Osteocyte (in vitro differentiated cells): ENCODE results near the gene ECE1. TPM values are rescaled to one million over a fixed set of nuclear protein-coding genes. Genes with fewer than 3 reads are reported as not detected.

Experiments used
- DNase-seq: peaks from one replicate; pipeline ENCODE4 v3.0.0; 2021; ENCODE audit warnings: mixed read lengths; ENCODE audit not compliant: unreplicated experiment; ENCODE audit errors: extremely low spot score
- H3K27ac Mint-ChIP-seq: one replicate; pipeline ENCODE4 v1.8.0; 2021; ENCODE audit warnings: mild to moderate bottlenecking, mixed read lengths; ENCODE audit not compliant: unreplicated experiment
- H3K27me3 Mint-ChIP-seq: one replicate; pipeline ENCODE4 v1.8.0; 2021; ENCODE audit warnings: mixed read lengths; ENCODE audit not compliant: unreplicated experiment
- H3K36me3 Mint-ChIP-seq: one replicate; pipeline ENCODE4 v1.8.0; 2021; ENCODE audit warnings: mixed read lengths; ENCODE audit not compliant: unreplicated experiment
- H3K4me1 Mint-ChIP-seq: one replicate; pipeline ENCODE4 v1.8.0; 2021; ENCODE audit warnings: mixed read lengths; ENCODE audit not compliant: unreplicated experiment
- H3K4me3 Mint-ChIP-seq: one replicate; pipeline ENCODE4 v1.8.0; 2021; ENCODE audit warnings: mild to moderate bottlenecking, moderate library complexity, mixed read lengths; ENCODE audit not compliant: unreplicated experiment
- H3K9me3 Mint-ChIP-seq: one replicate; pipeline ENCODE4 v1.8.0; 2021; ENCODE audit warnings: mixed read lengths; ENCODE audit not compliant: unreplicated experiment
- CTCF ChIP-seq: fragments of 200-600 bp; sonication (generic); IDR thresholded peaks from 2 replicates; pipeline ENCODE4 v1.5.0; 2021; ENCODE audit warnings: antibody characterized with exemption, mild to moderate bottlenecking, moderate library complexity
- total RNA-seq: library from RNA; stranded (reverse); gene quantifications from 2 replicates; pipeline ENCODE4 v1.2.1, GENCODE V29; 2021

Gene ECE1
- total RNA-seq, 1 donor from 2014 or later, result 217 TPM

GRCh38 chr1:21267191-21268077 is 22.8 kb downstream of the ECE1 start:
- H3K9me3 Mint-ChIP-seq, result no peaks in the 10 kb centered on the region
- no peak for TF ChIP-seq CTCF
- no peaks in the 10 kb centered on the region for H3K27me3 Mint-ChIP-seq
- H3K27ac Mint-ChIP-seq, result no peak overlapping the region
- no peak overlapping the region for H3K4me3 Mint-ChIP-seq
- DNase-seq, result no peak
- H3K4me1 Mint-ChIP-seq, result peaks cover 27% of the 10 kb centered on the region
- peaks cover 47% of the 10 kb centered on the region for H3K36me3 Mint-ChIP-seq

- Mint-ChIP-seq H3K27ac (no peak overlapping the region), H3K4me1 (peaks cover 39% of the 10 kb centered on the region), H3K36me3 (peaks cover 37% of the 10 kb centered on the region), H3K9me3 (no peaks in the 10 kb centered on the region), H3K27me3 (no peaks in the 10 kb centered on the region), H3K4me3 (no peak overlapping the region)
- DNase-seq, result no peak
- TF ChIP-seq CTCF, result no peak
Measured at GRCh38 chr1:21266119-21266774, 24.0 kb downstream of the ECE1 start.

- TF ChIP-seq CTCF, result no peak
- H3K36me3 Mint-ChIP-seq, result peaks cover 37% of the 10 kb centered on the region
- no peak for DNase-seq
- peaks cover 45% of the 10 kb centered on the region for H3K4me1 Mint-ChIP-seq
- H3K9me3 Mint-ChIP-seq, result no peaks in the 10 kb centered on the region
- H3K4me3 Mint-ChIP-seq, result no peak overlapping the region
- H3K27me3 Mint-ChIP-seq, result no peaks in the 10 kb centered on the region
- H3K27ac Mint-ChIP-seq, result no peak overlapping the region
Measured at GRCh38 chr1:21265644-21266043, 24.6 kb downstream of the ECE1 start.

- H3K4me1 Mint-ChIP-seq, result peaks cover 52% of the 10 kb centered on the region
- no peaks in the 10 kb centered on the region for H3K9me3 Mint-ChIP-seq
- H3K4me3 Mint-ChIP-seq, result no peak overlapping the region
- peak overlapping the region; percentile 80 for H3K27ac Mint-ChIP-seq
- no peak for TF ChIP-seq CTCF
- H3K27me3 Mint-ChIP-seq, result no peaks in the 10 kb centered on the region
- DNase-seq, result no peak
- H3K36me3 Mint-ChIP-seq, result peaks cover 37% of the 10 kb centered on the region
Measured at GRCh38 chr1:21264898-21265297, 25.4 kb downstream of the ECE1 start.

- Mint-ChIP-seq H3K4me1 (peaks cover 57% of the 10 kb centered on the region), H3K27me3 (no peaks in the 10 kb centered on the region), H3K27ac (peak overlapping the region; percentile 63), H3K9me3 (no peaks in the 10 kb centered on the region), H3K4me3 (no peak overlapping the region), H3K36me3 (peaks cover 29% of the 10 kb centered on the region)
- DNase-seq, result no peak
- TF ChIP-seq CTCF, result no peak
Measured at GRCh38 chr1:21263653-21264225, 26.5 kb downstream of the ECE1 start.
